AG04450 (cell line): Measurements from ENCODE around the gene JMJD7. TPM values are rescaled to one million over a fixed set of nuclear protein-coding genes. Genes with fewer than 3 reads are reported as not detected.

Experiments
- CTCF ChIA-PET: fragments of 300-600, 350-600 bp; formaldehyde crosslinking; extraction: SDS; loops from one replicate; lab custom pipeline; 2022; ENCODE audit warnings: antibody characterized with exemption, inconsistent platforms; lab: Charles Lee
- POLR2A ChIA-PET: fragments of 350-600 bp; formaldehyde crosslinking; extraction: SDS; loops from one replicate; lab custom pipeline; 2021; ENCODE audit warnings: antibody characterized with exemption, inconsistent platforms; lab: Yijun Ruan, JAX
- DNase-seq: peaks from one replicate; pipeline ENCODE4 v3.0.0-alpha.2; 2011; ENCODE audit warnings: low read depth, low spot score
- H3K27ac ChIP-seq: one replicate; pipeline ENCODE4 v1.5.1; 2012; ENCODE audit warnings: low read depth, low read length, control low read depth
- H3K27me3 ChIP-seq: one replicate; pipeline ENCODE4 v1.6.0; 2012; ENCODE audit warnings: low read length; ENCODE audit not compliant: control insufficient read depth, insufficient read depth
- H3K4me3 ChIP-seq: 2 replicates; pipeline ENCODE4 v1.5.1; 2011; ENCODE audit warnings: mild to moderate bottlenecking, low read depth, low read length, control low read depth
- H3K9me3 ChIP-seq: 2 replicates; pipeline ENCODE4 v1.5.1; 2012; ENCODE audit warnings: low read length; ENCODE audit not compliant: control insufficient read depth, insufficient read depth
- polyA plus RNA-seq: library from polyadenylated mRNA; depleted of rRNA; stranded (reverse); fragments of >200 nt; gene quantifications from 2 replicates; pipeline ENCODE4 v1.2.3, GENCODE V29; 2011
- TF ChIP-seq, protein P1 (sequence below): IDR thresholded peaks from 2 replicates; pipeline ENCODE4 v1.5.1; 2011; ENCODE audit warnings: low read depth, low read length, control low read depth, inconsistent platforms

The JMJD7 gene
- polyA plus RNA-seq, 1 experiment: 5.1 TPM

DNA sequence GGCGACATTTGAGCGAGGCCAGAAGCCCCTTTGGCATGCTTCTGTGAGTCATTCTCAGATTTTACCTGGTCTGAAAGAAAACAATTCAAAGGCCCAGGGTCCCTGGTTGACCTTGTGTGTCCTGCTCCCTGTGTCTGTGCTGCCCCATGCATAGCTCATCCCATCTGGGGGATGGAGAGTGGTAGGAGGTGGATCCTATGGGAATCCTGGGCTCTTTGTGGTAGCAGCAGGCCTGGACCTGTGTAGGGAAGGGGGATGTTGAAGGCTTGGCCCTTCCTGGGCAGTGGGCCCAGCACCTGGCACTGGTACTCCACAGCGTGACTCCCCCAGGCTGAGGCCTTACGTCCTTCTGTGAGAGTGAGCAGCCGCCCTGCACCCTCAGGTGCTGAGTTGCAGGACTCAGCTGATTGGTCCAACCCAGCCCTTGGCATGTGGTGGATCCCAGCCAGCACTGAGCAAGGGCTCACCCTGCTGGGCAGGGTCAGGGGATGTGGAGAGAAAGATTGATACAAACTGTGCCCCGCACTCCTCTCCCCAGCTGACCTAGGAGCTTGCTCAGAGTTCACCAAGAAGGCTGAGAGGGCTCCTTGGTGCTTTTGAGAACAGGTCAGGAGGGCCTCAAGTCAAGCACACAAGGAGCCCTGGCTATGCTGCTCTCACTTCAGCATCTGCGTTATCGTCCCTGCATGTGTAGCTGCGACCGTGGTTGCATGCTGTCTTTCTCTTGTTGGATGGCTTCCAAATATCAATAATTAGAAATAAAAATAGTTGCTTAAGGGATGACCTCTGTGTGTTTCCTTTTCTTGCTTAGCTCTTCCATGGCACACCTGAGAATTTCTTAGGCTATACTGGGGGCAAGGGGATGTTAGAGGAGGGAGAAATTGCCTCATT is 21.4 kb upstream of the JMJD7 start:
- POLR2A ChIA-PET: no interaction called here
- TF ChIP-seq, protein P1, sequence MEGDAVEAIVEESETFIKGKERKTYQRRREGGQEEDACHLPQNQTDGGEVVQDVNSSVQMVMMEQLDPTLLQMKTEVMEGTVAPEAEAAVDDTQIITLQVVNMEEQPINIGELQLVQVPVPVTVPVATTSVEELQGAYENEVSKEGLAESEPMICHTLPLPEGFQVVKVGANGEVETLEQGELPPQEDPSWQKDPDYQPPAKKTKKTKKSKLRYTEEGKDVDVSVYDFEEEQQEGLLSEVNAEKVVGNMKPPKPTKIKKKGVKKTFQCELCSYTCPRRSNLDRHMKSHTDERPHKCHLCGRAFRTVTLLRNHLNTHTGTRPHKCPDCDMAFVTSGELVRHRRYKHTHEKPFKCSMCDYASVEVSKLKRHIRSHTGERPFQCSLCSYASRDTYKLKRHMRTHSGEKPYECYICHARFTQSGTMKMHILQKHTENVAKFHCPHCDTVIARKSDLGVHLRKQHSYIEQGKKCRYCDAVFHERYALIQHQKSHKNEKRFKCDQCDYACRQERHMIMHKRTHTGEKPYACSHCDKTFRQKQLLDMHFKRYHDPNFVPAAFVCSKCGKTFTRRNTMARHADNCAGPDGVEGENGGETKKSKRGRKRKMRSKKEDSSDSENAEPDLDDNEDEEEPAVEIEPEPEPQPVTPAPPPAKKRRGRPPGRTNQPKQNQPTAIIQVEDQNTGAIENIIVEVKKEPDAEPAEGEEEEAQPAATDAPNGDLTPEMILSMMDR: no peak

DNA sequence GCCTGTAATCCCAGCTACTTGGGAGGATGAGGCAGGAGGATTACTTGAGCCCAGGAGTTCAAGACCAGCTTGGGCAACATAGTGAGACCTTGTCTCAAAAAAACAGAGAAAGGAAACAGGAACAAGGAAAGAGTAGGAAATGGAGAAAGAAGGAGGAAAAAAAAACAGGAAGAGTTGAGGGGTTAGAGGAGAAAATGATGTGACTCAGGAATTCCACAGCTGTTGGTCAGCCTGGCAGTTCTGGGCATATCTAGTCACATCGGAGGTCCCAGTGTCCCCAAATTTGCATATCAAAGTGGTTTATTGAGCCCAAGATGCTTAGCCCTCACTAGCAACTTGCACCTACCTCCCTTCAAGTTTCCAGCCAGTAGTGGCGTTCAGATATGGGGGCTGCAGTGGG is 18.8 kb upstream of the JMJD7 start:
- Histone ChIP-seq H3K4me3 (no peak overlapping the region), H3K27ac (no peak overlapping the region), H3K9me3 (no peaks in the 10 kb centered on the region), H3K27me3 (no peaks in the 10 kb centered on the region)
- no peak for DNase-seq
- CTCF ChIA-PET: interaction anchor here (1.0 to 15.8 kb wide), 4 partner anchors 12 to 344 kb away, joined by 4 to 362 read pairs (median 6); partner anchors contain the start of gene MAPKBP1
- POLR2A ChIA-PET: interaction anchor here (0.6 to 0.8 kb wide), 2 partner anchors 35 to 251 kb away, joined by 3 read pairs; partner anchors contain the start of gene MAPKBP1
- TF ChIP-seq, protein P1: no peak

More for the DNA sequence above, 21.4 kb upstream of the JMJD7 start:
- H3K9me3 ChIP-seq: no peaks in the 10 kb centered on the region
- H3K4me3 ChIP-seq: no peak overlapping the region
- H3K27ac ChIP-seq: no peak overlapping the region
- CTCF ChIA-PET: interaction anchor here (15.8 kb wide), 1 partner anchor 29 kb away, joined by 362 read pairs; the partner anchor contains the start of gene MAPKBP1
- no peak for DNase-seq
- H3K27me3 ChIP-seq: no peaks in the 10 kb centered on the region

DNA sequence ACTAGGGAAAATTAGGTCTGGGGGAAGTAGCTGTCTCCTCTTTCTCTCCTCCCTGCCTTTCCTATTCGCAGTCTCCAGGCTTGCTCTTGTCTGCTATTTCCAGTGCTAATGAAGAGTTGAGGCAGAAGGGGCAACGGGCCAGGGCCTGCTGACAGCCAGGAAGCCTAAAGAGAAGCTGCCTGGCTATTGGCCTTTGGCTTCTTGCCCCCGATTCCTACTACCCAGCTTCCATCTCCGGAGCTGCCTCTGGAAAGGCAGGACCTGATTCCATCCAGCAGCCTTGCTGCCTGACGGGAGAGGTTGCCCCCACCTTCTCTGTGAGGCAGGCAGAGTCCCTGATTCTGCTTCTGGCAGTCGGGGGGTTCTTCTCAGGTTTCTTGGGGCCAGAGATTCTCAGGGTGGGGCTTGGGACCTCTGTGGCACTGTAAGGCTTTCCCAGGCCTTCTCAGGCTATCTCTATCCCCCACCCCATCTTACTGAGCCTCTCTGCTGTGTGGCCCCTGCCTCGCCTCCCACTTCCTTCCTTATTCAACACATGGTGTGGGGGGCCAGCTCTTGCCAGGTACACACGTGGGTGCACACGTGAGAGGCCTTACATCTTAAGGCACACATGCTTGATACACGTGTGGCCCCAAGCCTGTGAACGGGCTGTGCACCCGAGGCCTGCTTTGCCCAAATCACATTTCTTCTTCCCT is 18.2 kb upstream of the JMJD7 start:
- Histone ChIP-seq H3K27me3 (no peaks in the 10 kb centered on the region), H3K4me3 (no peak overlapping the region), H3K9me3 (no peaks in the 10 kb centered on the region), H3K27ac (no peak overlapping the region)
- DNase-seq: no peak
- POLR2A ChIA-PET: interaction anchor here (0.6 to 0.8 kb wide), 4 partner anchors 29 to 292 kb away, joined by 3 to 11 read pairs (median 3); partner anchors contain the start of gene MAPKBP1
- CTCF ChIA-PET: interaction anchor here (0.7 to 15.8 kb wide), 7 partner anchors 13 to 344 kb away, joined by 4 to 362 read pairs (median 8); partner anchors contain the start of genes MAPKBP1 and TYRO3
- TF ChIP-seq, protein P1: no peak

DNA sequence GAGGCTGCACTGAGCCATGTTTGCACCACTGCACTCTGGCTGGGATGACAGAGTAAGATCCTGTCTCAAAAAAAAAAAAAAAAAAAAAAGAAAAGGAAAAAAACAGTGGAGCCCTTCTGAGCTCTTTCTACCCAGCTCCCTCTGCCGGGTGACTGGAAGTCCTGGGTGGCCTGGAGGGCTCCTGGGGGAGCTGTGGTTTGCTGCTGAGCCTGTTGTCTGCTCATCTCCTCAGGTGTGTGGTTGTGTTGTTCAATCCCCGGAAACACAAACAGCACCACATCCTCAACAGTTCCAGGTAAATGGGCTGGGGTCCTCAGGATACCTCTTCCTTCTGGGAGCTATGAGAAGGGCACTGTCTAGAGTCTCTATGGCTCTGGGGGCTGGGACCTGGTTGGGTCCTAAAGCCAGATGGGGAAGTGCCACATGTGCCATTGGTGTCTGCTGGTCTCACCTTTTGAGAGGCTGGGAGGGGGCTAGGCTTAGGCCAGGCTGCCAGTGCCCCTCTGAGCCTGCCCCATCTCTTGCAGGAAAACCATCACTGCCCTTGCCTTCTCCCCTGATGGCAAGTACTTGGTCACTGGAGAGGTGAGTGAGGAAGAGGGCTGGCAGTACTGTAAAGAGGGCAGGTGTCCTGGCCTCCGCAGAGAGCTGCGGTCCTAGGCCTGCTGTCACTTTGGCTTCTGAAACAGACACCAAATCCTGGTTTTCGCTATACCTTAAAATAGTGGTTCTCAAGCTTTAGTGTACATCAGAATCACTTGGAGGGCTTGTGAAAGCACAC is 17.1 kb upstream of the JMJD7 start:
- ChIA-PET CTCF (interaction anchor here (0.7 to 15.8 kb wide), 23 partner anchors 10 to 345 kb away, joined by 3 to 362 read pairs (median 5); partner anchors contain the start of genes MAPKBP1, RPAP1 and TYRO3), POLR2A (interaction anchor here (0.5 to 2.0 kb wide), 6 partner anchors 29 to 293 kb away, joined by 3 to 11 read pairs (median 7); partner anchors contain the start of genes EHD4 and MAPKBP1)
- Histone ChIP-seq H3K27me3 (no peaks in the 10 kb centered on the region), H3K4me3 (no peak overlapping the region), H3K27ac (no peak overlapping the region), H3K9me3 (no peaks in the 10 kb centered on the region)
- DNase-seq: no peak
- TF ChIP-seq, protein P1: no peak
